RWPE2 (cell line): ENCODE results near the gene SPACA7.

ENCODE experiments used
- ATAC-seq: fragments of 200-7000 bp; cut with Tn5 transposase; 3 replicates; pipeline ENCODE4 v1.9.1; 2021; ENCODE audit warnings: low read depth
- DNase-seq: peaks from one replicate; pipeline ENCODE4 v3.0.0-alpha.2; 2020; ENCODE audit warnings: low spot score
- H3K27ac ChIP-seq: fragments of 450-650 bp; 2 replicates; pipeline ENCODE4 v1.5.1; 2017; ENCODE audit warnings: mild to moderate bottlenecking; ENCODE audit not compliant: poor library complexity, severe bottlenecking
- H3K27me3 ChIP-seq: fragments of 250-450 bp; sonication (Bioruptor Pico); 2 replicates; pipeline ENCODE4 v1.5.1; 2021; ENCODE audit warnings: mild to moderate bottlenecking, moderate library complexity; ENCODE audit not compliant: insufficient read depth, poor library complexity, severe bottlenecking
- H3K36me3 ChIP-seq: fragments of 250-450 bp; sonication (Bioruptor Pico); 2 replicates; pipeline ENCODE4 v1.5.1; 2020; ENCODE audit warnings: low read depth, mild to moderate bottlenecking, moderate library complexity
- H3K4me1 ChIP-seq: fragments of 250-450 bp; sonication (Bioruptor Pico); 2 replicates; pipeline ENCODE4 v1.5.1; 2021; ENCODE audit warnings: mild to moderate bottlenecking, moderate library complexity; ENCODE audit not compliant: insufficient read depth, poor library complexity, severe bottlenecking
- H3K4me3 ChIP-seq: fragments of 250-450 bp; sonication (Bioruptor Pico); 2 replicates; pipeline ENCODE4 v1.5.1; 2021; ENCODE audit warnings: mild to moderate bottlenecking, moderate library complexity; ENCODE audit not compliant: severe bottlenecking
- H3K9me3 ChIP-seq: fragments of 250-450 bp; sonication (Bioruptor Pico); 2 replicates; pipeline ENCODE4 v1.5.1; 2021; ENCODE audit warnings: mild to moderate bottlenecking, moderate library complexity; ENCODE audit not compliant: severe bottlenecking
- TF ChIP-seq, protein P1 (sequence below): fragments of 450-650 bp; IDR thresholded peaks from one replicate; pipeline ENCODE4 v1.5.1; 2017; ENCODE audit warnings: mild to moderate bottlenecking, moderate library complexity; ENCODE audit not compliant: poor library complexity, severe bottlenecking

The SPACA7 gene

DNA sequence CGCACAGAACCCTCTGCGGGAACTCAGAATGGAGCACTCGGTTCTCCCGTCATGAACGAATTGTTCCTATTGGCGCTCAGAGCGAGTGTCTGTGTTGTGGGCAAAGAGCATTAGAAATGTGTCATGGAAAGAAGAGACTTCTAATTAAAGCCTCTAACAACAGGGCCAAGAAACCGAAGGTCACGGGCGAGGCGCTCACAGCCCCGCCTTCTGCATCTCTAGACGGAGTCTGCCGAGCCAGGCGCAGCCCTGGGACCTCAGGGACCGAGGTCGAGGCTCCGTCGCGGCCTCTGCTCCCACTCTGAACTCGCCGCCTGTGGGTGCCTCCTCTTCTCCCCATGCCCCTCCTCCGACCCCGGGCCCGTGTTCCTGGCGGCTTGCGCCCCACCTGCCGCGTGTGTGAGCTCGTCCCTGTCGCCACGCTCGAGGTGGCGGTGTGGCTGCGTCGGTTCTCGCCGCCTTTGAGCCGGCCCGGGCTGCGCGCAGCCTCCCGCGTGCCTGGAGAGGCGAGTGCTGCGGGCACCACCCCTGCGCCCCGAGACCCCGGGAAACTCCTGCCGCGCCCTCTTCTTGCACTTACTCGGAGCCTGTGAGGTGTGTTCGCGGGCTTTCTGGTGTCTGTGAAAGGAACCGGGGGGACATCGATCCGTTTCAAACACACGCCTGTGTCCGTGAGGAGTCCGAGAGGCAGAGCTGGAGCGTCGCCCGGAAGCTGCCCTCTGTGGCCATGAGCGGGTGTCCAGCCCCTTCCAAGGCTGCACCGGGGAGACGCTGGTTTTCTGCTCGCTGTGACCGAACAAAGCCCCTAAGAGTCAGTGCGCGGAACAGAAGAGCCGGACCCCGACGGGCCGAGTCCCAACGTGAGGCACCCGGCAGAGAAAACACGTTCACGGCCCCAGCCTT lies 45.4 kb upstream of the SPACA7 start:
- TF ChIP-seq, protein P1, sequence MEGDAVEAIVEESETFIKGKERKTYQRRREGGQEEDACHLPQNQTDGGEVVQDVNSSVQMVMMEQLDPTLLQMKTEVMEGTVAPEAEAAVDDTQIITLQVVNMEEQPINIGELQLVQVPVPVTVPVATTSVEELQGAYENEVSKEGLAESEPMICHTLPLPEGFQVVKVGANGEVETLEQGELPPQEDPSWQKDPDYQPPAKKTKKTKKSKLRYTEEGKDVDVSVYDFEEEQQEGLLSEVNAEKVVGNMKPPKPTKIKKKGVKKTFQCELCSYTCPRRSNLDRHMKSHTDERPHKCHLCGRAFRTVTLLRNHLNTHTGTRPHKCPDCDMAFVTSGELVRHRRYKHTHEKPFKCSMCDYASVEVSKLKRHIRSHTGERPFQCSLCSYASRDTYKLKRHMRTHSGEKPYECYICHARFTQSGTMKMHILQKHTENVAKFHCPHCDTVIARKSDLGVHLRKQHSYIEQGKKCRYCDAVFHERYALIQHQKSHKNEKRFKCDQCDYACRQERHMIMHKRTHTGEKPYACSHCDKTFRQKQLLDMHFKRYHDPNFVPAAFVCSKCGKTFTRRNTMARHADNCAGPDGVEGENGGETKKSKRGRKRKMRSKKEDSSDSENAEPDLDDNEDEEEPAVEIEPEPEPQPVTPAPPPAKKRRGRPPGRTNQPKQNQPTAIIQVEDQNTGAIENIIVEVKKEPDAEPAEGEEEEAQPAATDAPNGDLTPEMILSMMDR = no peak
- H3K4me1 ChIP-seq = no peaks in the 10 kb centered on the region
- DNase-seq = no peak
- no peak overlapping the region for H3K4me3 ChIP-seq
- H3K27ac ChIP-seq = no peak overlapping the region
- H3K9me3 ChIP-seq = no peaks in the 10 kb centered on the region
- no peaks in the 10 kb centered on the region for H3K36me3 ChIP-seq
- ATAC-seq = no peak
- H3K27me3 ChIP-seq = peaks cover 36% of the 10 kb centered on the region

DNA sequence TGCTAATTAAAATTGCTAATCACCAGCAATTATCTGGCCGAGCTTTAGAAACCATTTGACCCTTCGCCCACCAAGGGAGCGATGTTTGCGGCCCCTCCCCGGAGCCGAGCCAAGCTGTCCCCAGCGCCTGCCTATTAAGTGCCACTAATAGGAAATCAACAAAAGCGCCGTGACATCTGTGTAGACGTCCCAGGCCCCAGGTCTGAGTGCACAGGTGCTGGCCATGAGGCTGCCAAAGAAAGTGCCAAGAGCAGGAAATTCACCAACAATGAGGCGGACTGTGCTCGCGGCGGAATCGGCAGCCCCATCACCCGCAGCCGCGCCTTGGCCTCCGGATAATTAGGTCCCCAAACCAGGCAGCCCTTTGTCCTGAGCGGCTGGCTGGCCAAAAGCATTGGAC lies 44.5 kb upstream of the SPACA7 start:
- Histone ChIP-seq H3K9me3 (no peaks in the 10 kb centered on the region), H3K27me3 (peaks cover 36% of the 10 kb centered on the region), H3K36me3 (no peaks in the 10 kb centered on the region), H3K27ac (no peak overlapping the region), H3K4me1 (no peaks in the 10 kb centered on the region), H3K4me3 (no peak overlapping the region)
- DNase-seq = no peak
- TF ChIP-seq, protein P1 = no peak
- ATAC-seq = no peak

DNA sequence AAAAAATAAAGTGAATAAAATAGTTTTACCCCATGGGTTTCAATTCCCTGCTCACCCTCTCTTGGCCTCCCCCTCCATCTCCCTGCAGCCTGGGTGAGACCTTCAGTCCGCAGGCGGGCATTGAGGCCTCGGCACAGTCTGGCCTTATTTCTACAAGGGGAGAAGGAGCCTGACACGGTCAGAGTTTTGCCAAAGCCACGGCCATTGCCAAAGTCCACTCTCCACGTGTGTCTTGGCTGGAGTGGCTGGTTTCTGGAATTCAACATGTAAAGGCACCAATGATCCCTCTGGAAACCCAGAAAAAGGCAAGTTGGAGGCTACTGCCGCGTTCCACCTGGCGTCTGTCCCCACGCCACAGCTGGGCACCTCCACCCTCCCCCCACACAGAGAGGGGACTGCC lies 43.4 kb upstream of the SPACA7 start:
- DNase-seq = no peak
- no peaks in the 10 kb centered on the region for H3K9me3 ChIP-seq
- no peaks in the 10 kb centered on the region for H3K36me3 ChIP-seq
- no peak for ATAC-seq
- TF ChIP-seq, protein P1 = no peak
- no peaks in the 10 kb centered on the region for H3K4me1 ChIP-seq
- H3K27ac ChIP-seq = no peak overlapping the region
- H3K4me3 ChIP-seq = no peak overlapping the region
- H3K27me3 ChIP-seq = peaks cover 36% of the 10 kb centered on the region

DNA sequence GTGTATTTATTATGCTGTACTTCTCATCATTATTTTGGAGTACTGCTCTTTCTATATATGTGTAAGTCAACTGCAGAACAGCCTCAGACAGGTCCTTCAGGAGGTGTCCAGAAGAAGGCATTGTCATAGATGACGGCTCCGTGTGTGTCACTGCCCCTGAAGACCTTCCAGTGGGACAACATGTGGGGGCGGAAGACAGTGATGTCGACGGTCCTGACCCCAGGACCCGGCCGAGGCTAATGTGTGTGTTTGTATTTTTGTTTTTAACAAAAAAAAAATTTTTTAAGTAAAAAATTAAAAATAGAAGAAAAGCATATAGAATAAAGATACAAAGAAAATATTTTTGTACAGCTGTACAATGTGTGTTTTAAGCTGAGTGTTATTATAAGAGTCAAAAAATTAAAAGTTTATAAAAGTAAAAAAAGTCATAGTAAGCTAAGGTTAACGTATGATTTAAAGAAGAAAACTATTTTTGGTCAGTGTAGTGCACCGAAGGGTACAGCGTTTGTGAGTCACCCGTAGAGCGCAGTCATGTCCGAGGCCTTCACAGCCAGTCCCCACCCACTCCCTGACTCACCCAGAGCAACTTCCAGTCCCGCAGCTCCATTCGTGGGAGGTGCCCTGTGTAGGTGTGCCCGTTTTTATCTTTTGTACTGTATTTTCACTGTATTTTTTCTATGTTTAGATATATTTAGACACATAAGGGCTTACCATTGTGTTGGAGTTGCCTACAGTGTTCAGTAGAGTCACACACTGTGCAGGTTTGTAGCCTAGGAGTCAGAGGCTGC lies 42.2 kb upstream of the SPACA7 start:
- Histone ChIP-seq H3K36me3 (no peaks in the 10 kb centered on the region), H3K27me3 (peaks cover 36% of the 10 kb centered on the region), H3K27ac (no peak overlapping the region), H3K4me3 (no peak overlapping the region), H3K4me1 (no peaks in the 10 kb centered on the region), H3K9me3 (no peaks in the 10 kb centered on the region)
- TF ChIP-seq, protein P1 = no peak
- ATAC-seq (peak; percentile 99), DNase-seq (no peak)
